RWPE2 (cell line): Measurements from ENCODE around the gene UBXN10.
"Not testable (repeated sequence)": the region's sequence is repeated elsewhere in the genome, so short reads cannot be mapped to it uniquely, and the experiment has no call there.

Experiments used
- ATAC-seq: fragments of 200-7000 bp; cut with Tn5 transposase; 3 replicates; pipeline ENCODE4 v1.9.1; 2021; ENCODE audit warnings: low read depth
- DNase-seq: peaks from one replicate; pipeline ENCODE4 v3.0.0-alpha.2; 2020; ENCODE audit warnings: low spot score
- H3K27ac ChIP-seq: fragments of 450-650 bp; 2 replicates; pipeline ENCODE4 v1.5.1; 2017; ENCODE audit warnings: mild to moderate bottlenecking; ENCODE audit not compliant: poor library complexity, severe bottlenecking
- H3K27me3 ChIP-seq: fragments of 250-450 bp; sonication (Bioruptor Pico); 2 replicates; pipeline ENCODE4 v1.5.1; 2021; ENCODE audit warnings: mild to moderate bottlenecking, moderate library complexity; ENCODE audit not compliant: insufficient read depth, poor library complexity, severe bottlenecking
- H3K36me3 ChIP-seq: fragments of 250-450 bp; sonication (Bioruptor Pico); 2 replicates; pipeline ENCODE4 v1.5.1; 2020; ENCODE audit warnings: low read depth, mild to moderate bottlenecking, moderate library complexity
- H3K4me1 ChIP-seq: fragments of 250-450 bp; sonication (Bioruptor Pico); 2 replicates; pipeline ENCODE4 v1.5.1; 2021; ENCODE audit warnings: mild to moderate bottlenecking, moderate library complexity; ENCODE audit not compliant: insufficient read depth, poor library complexity, severe bottlenecking
- H3K4me3 ChIP-seq: fragments of 250-450 bp; sonication (Bioruptor Pico); 2 replicates; pipeline ENCODE4 v1.5.1; 2021; ENCODE audit warnings: mild to moderate bottlenecking, moderate library complexity; ENCODE audit not compliant: severe bottlenecking
- H3K9me3 ChIP-seq: fragments of 250-450 bp; sonication (Bioruptor Pico); 2 replicates; pipeline ENCODE4 v1.5.1; 2021; ENCODE audit warnings: mild to moderate bottlenecking, moderate library complexity; ENCODE audit not compliant: severe bottlenecking
- CTCF ChIP-seq: fragments of 450-650 bp; IDR thresholded peaks from one replicate; pipeline ENCODE4 v1.5.1; 2017; ENCODE audit warnings: mild to moderate bottlenecking, moderate library complexity; ENCODE audit not compliant: poor library complexity, severe bottlenecking

Gene UBXN10

GRCh38 chr1:20212685-20213331, 26.9 kb downstream of the UBXN10 start:
- peaks cover 33% of the 10 kb centered on the region for H3K4me1 ChIP-seq
- TF ChIP-seq CTCF, result peak; percentile 97
- peak overlapping the region; percentile 97 for H3K27ac ChIP-seq
- no peak overlapping the region for H3K4me3 ChIP-seq
- no peaks in the 10 kb centered on the region for H3K9me3 ChIP-seq
- no peaks in the 10 kb centered on the region for H3K36me3 ChIP-seq
- DNase-seq (peak; percentile 78), ATAC-seq (peak; percentile 65)
- no peaks in the 10 kb centered on the region for H3K27me3 ChIP-seq

GRCh38 chr1:20215716-20216115, 29.8 kb downstream of the UBXN10 start:
- Histone ChIP-seq H3K9me3 (no peaks in the 10 kb centered on the region), H3K27me3 (no peaks in the 10 kb centered on the region), H3K27ac (no peak overlapping the region), H3K4me1 (peaks cover 30% of the 10 kb centered on the region), H3K36me3 (no peaks in the 10 kb centered on the region), H3K4me3 (no peak overlapping the region)
- TF ChIP-seq CTCF, result no peak
- ATAC-seq (no peak), DNase-seq (no peak)

GRCh38 chr1:20216574-20216973, 30.7 kb downstream of the UBXN10 start:
- DNase-seq (no peak), ATAC-seq (peak; percentile 43; the same call in 1 of the 3 replicates)

GRCh38 chr1:20219053-20219452, 33.2 kb downstream of the UBXN10 start:
- not testable (repeated sequence) for ATAC-seq, H3K36me3 ChIP-seq, H3K9me3 ChIP-seq, H3K4me1 ChIP-seq, DNase-seq, H3K27ac ChIP-seq, H3K4me3 ChIP-seq, H3K27me3 ChIP-seq

More at GRCh38 chr1:20216574-20216973, 30.7 kb downstream of the UBXN10 start:
- no peak overlapping the region for H3K27ac ChIP-seq
- H3K36me3 ChIP-seq, result no peaks in the 10 kb centered on the region
- H3K4me3 ChIP-seq, result no peak overlapping the region
- peaks cover 21% of the 10 kb centered on the region for H3K4me1 ChIP-seq
- H3K9me3 ChIP-seq, result no peaks in the 10 kb centered on the region
- H3K27me3 ChIP-seq, result no peaks in the 10 kb centered on the region
- TF ChIP-seq CTCF, result peak; percentile 30

- ATAC-seq (no peak), DNase-seq (no peak)
- no peaks in the 10 kb centered on the region for H3K27me3 ChIP-seq
Measured at GRCh38 chr1:20220036-20220435, 34.1 kb downstream of the UBXN10 start.

More at GRCh38 chr1:20220036-20220435, 34.1 kb downstream of the UBXN10 start:
- Histone ChIP-seq H3K9me3 (no peaks in the 10 kb centered on the region), H3K4me1 (no peaks in the 10 kb centered on the region), H3K27ac (no peak overlapping the region), H3K36me3 (no peaks in the 10 kb centered on the region), H3K4me3 (no peak overlapping the region)
- TF ChIP-seq CTCF, result no peak
